Measurements from ENCODE around the gene NTRK2.

The NTRK2 gene

DNA sequence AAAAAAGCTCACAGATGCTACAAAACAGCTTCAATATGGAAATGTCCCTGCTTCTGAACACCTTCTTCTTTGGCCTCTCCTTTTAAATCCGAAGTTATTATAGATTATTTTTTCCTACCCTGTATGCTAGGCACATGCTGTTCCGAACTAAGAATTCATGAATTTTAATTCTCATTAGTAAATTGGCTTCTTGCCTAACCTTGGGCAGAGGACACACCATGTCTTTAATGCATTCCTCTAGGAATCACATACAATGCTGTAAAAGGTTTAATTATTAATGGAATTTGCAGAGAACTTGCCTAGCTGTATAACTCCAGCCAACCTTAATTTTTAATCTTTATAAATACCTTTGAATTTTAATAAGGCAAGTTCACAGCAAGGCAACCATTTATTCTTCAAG is 234.4 kb downstream of the NTRK2 start:
- no peak for DNase-seq (ENCODE audit: insufficient read length)
- FAIRE-seq, result no peak
- TF ChIP-seq POLR2AphosphoS5 (IDR thresholded peaks at IDR 0.05; ENCODE audit: low read depth, low read length), result no peak
- TF ChIP-seq TAF1 (IDR thresholded peaks at IDR 0.05; ENCODE audit: borderline replicate concordance, low read depth, low read length), result no peak
- TF ChIP-seq POLR2A (IDR thresholded peaks at IDR 0.05; ENCODE audit: low read depth, low read length), result no peak

- no peak for TF ChIP-seq POLR2A (IDR thresholded peaks at IDR 0.05; ENCODE audit: low read depth, low read length)
- no peak for TF ChIP-seq POLR2AphosphoS5 (IDR thresholded peaks at IDR 0.05; ENCODE audit: low read depth, low read length)
- DNase-seq (ENCODE audit: insufficient read length), result no peak
- no peak for FAIRE-seq
These were observed 247.2 kb downstream of the NTRK2 start for GRCh38 chr9:84916769-84917168.

- DNase-seq (ENCODE audit: insufficient read length), result no peak
- no peak for TF ChIP-seq POLR2AphosphoS5 (IDR thresholded peaks at IDR 0.05; ENCODE audit: low read depth, low read length)
- TF ChIP-seq POLR2A (IDR thresholded peaks at IDR 0.05; ENCODE audit: low read depth, low read length), result no peak
- TF ChIP-seq TAF1 (IDR thresholded peaks at IDR 0.05; ENCODE audit: borderline replicate concordance, low read depth, low read length), result no peak
- FAIRE-seq, result no peak
These were observed 248.0 kb downstream of the NTRK2 start for GRCh38 chr9:84917366-84918070.

- no peak for TF ChIP-seq TAF1 (IDR thresholded peaks at IDR 0.05; ENCODE audit: borderline replicate concordance, low read depth, low read length)
- no peak for TF ChIP-seq POLR2AphosphoS5 (IDR thresholded peaks at IDR 0.05; ENCODE audit: low read depth, low read length)
- TF ChIP-seq POLR2A (IDR thresholded peaks at IDR 0.05; ENCODE audit: low read depth, low read length), result no peak
- DNase-seq (ENCODE audit: insufficient read length) (no peak), FAIRE-seq (no peak)
These were observed 249.9 kb downstream of the NTRK2 start for GRCh38 chr9:84919440-84919839.

GRCh38 chr9:84921175-84921574 is 251.6 kb downstream of the NTRK2 start:
- no peak for TF ChIP-seq POLR2AphosphoS5 (IDR thresholded peaks at IDR 0.05; ENCODE audit: low read depth, low read length)
- TF ChIP-seq TAF1 (IDR thresholded peaks at IDR 0.05; ENCODE audit: borderline replicate concordance, low read depth, low read length), result no peak
- TF ChIP-seq POLR2A (IDR thresholded peaks at IDR 0.05; ENCODE audit: low read depth, low read length), result no peak
- DNase-seq (ENCODE audit: insufficient read length) (no peak), FAIRE-seq (no peak)

DNA sequence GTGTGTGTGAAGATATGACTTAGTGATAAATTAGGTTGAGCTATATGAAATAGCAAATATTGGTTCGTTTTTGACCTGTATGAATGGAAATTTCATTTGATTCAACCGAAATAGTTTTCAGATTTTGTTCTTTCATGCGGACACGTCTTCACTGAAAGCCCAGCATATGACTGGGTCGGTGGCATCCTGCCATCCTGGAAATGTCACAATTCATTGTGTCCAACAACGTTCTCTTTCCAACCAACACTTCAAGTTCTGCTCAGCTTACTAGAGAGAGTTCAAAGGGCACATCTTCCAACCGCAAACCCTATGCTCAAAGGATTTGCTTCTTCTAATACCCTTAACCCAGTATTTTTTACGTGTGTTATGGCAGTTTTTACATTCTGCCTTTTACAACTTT is 252.5 kb downstream of the NTRK2 start:
- FAIRE-seq (no peak), DNase-seq (ENCODE audit: insufficient read length) (no peak)
- TF ChIP-seq TAF1 (IDR thresholded peaks at IDR 0.05; ENCODE audit: borderline replicate concordance, low read depth, low read length) (no peak), POLR2AphosphoS5 (IDR thresholded peaks at IDR 0.05; ENCODE audit: low read depth, low read length) (no peak), POLR2A (IDR thresholded peaks at IDR 0.05; ENCODE audit: low read depth, low read length) (no peak)

DNA sequence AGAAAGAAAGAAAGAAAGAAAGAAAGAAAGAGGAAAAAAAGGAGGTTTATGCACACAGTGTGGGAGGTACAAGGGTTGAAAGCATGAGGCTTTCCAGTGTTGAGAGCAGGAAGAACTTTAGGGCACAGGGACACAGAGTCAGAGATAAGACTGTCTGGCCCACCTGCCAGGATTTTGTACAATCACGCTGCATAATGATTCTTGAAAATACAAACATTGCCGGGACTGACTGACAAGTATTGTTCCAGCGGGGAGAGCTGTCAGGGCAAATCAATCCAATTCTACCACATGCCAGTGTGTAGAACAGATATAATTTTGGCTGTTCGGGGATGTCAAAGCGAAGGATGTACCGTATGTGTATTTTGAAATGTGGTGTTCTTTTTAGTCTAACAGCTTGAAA is 254.7 kb downstream of the NTRK2 start:
- FAIRE-seq (no peak), DNase-seq (ENCODE audit: insufficient read length) (no peak)
- TF ChIP-seq TAF1 (IDR thresholded peaks at IDR 0.05; ENCODE audit: borderline replicate concordance, low read depth, low read length) (no peak), POLR2AphosphoS5 (IDR thresholded peaks at IDR 0.05; ENCODE audit: low read depth, low read length) (no peak), POLR2A (IDR thresholded peaks at IDR 0.05; ENCODE audit: low read depth, low read length) (no peak)

DNA sequence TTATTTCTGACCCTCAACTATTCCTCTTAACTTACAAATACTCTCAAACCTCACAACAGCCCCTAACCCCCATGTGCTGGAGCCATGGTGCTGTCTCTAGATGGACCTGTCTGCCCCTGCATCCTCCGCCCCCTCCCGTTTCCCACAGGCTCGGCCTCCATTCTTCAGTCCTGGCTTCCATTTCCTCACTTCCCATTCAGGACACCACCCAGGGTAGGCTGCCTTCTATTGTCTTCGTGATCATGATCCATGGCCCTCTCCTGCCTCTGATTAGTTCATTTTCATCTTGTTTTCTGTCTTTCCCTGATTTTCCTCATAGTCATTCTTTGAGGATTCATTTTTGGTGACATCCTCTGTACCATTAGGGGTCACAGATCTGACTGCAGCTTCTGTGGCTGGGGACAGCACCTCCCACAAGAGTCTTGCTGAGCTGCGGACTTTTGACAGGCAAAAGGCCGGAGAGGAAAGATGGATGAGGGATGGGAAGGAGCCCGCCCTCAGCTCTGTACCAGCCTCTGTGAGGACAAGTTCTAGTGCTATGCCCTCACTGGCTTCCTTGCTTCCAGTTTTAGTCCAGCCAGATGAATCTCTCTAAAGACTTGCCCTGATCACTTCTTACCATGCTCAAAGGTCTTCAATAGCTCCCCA is 255.8 kb downstream of the NTRK2 start:
- TF ChIP-seq POLR2A (IDR thresholded peaks at IDR 0.05; ENCODE audit: low read depth, low read length) (no peak), TAF1 (IDR thresholded peaks at IDR 0.05; ENCODE audit: borderline replicate concordance, low read depth, low read length) (no peak), POLR2AphosphoS5 (IDR thresholded peaks at IDR 0.05; ENCODE audit: low read depth, low read length) (no peak)
- no peak for DNase-seq (ENCODE audit: insufficient read length)
- no peak for FAIRE-seq

DNA sequence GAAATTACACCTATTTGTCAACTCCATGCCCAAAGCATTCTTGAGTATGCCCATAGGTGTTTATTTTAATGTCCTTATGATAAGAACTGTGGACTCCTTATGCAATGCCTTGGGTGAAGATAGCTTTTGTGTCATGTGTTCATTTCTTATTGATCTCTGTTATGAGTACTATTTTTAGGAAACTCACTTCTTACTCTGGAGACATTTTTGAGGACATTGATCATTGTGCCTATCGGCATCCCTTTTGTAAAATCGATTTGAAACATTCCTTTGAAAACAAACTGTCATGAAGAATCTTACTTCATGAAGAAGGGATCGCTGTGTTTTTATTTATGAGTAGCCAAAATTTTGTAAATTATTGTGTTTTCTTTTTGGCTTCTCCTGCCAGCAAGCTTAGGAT is 257.3 kb downstream of the NTRK2 start:
- no peak for TF ChIP-seq TAF1 (IDR thresholded peaks at IDR 0.05; ENCODE audit: borderline replicate concordance, low read depth, low read length)
- no peak for TF ChIP-seq POLR2A (IDR thresholded peaks at IDR 0.05; ENCODE audit: low read depth, low read length)
- TF ChIP-seq POLR2AphosphoS5 (IDR thresholded peaks at IDR 0.05; ENCODE audit: low read depth, low read length), result no peak
- DNase-seq (ENCODE audit: insufficient read length) (no peak), FAIRE-seq (no peak)

DNA sequence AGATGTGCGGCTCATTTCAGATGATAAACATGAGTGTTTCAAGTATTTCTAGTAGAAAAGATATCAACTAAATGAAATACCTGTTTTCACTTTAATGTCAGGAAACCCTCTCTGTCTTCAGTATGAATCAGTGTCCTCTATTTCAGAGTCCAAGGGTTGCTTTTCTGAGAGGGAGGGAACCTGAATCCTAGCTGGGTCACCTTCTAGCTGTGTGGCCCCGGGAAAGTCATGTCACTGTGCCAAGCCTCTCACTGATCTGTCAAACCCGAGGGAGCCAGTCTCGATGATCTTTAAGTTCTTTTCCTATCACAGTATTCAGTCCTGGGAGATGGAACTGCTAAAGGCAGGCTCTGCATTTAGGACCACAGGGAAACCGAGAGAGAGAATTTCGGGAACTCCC is 258.9 kb downstream of the NTRK2 start:
- FAIRE-seq (no peak), DNase-seq (ENCODE audit: insufficient read length) (no peak)
- TF ChIP-seq POLR2A (IDR thresholded peaks at IDR 0.05; ENCODE audit: low read depth, low read length) (no peak), POLR2AphosphoS5 (IDR thresholded peaks at IDR 0.05; ENCODE audit: low read depth, low read length) (no peak), TAF1 (IDR thresholded peaks at IDR 0.05; ENCODE audit: borderline replicate concordance, low read depth, low read length) (no peak)

GRCh38 chr9:84929068-84929467 is 259.5 kb downstream of the NTRK2 start:
- no peak for DNase-seq (ENCODE audit: insufficient read length)
- no peak for FAIRE-seq
- TF ChIP-seq POLR2AphosphoS5 (IDR thresholded peaks at IDR 0.05; ENCODE audit: low read depth, low read length) (no peak), TAF1 (IDR thresholded peaks at IDR 0.05; ENCODE audit: borderline replicate concordance, low read depth, low read length) (no peak), POLR2A (IDR thresholded peaks at IDR 0.05; ENCODE audit: low read depth, low read length) (no peak)

DNA sequence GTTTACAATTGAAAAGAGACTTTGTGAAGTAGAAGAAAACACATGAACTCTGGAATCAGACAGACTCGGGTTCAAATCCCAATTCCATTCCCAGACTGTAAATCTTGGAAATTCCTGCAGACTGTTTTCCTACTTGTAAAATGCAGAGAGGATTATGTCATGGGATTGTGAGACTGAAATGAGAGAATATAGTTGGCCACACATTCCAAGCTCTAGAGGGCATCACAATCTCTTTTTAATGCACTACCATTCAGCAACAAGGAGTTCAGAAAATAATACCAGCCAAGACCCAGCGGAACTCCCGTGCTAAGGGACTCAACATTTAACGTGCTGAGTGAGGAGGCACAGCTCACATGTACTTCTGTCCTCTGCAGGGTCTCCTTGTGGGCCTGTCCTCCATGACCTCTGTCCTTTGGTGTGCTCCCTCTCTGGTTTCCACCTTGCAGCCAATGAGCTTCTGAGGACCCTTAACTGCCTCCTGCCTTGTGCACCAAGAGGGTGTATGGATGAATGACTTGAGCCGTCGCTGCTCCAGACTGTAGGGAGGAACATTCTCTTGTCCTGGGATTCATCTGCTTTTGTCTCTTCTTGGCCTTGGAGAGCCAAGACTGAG is 263.5 kb downstream of the NTRK2 start:
- DNase-seq (ENCODE audit: insufficient read length), result no peak
- no peak for FAIRE-seq
- TF ChIP-seq TAF1 (IDR thresholded peaks at IDR 0.05; ENCODE audit: borderline replicate concordance, low read depth, low read length), result no peak
- TF ChIP-seq POLR2A (IDR thresholded peaks at IDR 0.05; ENCODE audit: low read depth, low read length), result no peak
- TF ChIP-seq POLR2AphosphoS5 (IDR thresholded peaks at IDR 0.05; ENCODE audit: low read depth, low read length), result no peak

Data from GM12892 (cell line).